HL-60 (cell line): ENCODE results near the gene CTRB1.

Experiments used
- TF ChIP-seq, protein P1 (sequence below): IDR thresholded peaks from one replicate; pipeline ENCODE4 v1.5.1; 2011; ENCODE audit warnings: low read length, control low read depth, inconsistent platforms; ENCODE audit not compliant: insufficient read depth
- TF ChIP-seq, protein P2 (sequence below): IDR thresholded peaks from 2 replicates; pipeline ENCODE4 v1.6.1; 2012; ENCODE audit warnings: low read depth; ENCODE audit not compliant: insufficient replicate concordance

DNA sequence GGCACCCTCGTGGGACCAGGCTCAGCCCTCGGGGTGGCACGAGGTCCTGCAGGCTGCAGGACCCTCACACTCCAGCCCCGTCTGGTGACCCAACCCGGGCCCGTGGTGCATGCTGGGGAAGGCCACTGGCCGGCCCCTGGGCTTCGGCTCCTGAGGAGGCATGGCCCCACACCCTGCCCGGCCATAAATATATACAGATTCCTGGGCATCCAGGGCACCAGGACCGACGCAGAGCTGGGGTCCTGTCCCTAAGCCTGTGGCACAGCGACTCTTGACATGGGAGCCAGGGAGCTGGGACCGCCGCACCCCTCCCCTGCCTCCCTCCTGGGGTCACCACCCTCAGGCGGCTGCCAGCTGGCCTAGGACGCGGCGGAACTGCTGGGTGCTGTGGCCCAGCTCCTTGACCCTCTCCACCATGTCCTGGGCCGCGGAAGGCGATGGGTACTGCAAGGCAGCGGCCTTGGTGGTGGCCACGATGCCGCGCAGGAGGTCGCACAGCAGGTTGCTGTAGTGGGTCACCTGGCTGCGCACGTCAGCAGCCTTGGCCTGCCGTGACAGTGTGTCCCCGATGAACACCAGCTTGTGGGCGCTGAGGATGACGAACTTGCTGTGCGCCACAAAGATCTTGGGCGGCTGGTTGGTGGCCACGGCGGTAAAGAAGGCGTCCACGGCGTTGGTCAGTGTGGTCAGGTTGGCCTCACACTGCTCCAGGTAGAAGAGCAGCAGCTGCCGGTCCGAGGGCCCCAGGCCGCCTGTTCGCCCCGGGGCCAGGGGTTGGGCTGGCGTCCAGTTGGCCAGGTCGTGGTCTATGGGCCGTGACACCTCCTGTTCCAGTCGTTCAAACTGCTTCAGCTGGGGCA, 10.6 kb downstream of the CTRB1 start:
- TF ChIP-seq, protein P1, sequence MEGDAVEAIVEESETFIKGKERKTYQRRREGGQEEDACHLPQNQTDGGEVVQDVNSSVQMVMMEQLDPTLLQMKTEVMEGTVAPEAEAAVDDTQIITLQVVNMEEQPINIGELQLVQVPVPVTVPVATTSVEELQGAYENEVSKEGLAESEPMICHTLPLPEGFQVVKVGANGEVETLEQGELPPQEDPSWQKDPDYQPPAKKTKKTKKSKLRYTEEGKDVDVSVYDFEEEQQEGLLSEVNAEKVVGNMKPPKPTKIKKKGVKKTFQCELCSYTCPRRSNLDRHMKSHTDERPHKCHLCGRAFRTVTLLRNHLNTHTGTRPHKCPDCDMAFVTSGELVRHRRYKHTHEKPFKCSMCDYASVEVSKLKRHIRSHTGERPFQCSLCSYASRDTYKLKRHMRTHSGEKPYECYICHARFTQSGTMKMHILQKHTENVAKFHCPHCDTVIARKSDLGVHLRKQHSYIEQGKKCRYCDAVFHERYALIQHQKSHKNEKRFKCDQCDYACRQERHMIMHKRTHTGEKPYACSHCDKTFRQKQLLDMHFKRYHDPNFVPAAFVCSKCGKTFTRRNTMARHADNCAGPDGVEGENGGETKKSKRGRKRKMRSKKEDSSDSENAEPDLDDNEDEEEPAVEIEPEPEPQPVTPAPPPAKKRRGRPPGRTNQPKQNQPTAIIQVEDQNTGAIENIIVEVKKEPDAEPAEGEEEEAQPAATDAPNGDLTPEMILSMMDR: no peak
- TF ChIP-seq, protein P2, sequence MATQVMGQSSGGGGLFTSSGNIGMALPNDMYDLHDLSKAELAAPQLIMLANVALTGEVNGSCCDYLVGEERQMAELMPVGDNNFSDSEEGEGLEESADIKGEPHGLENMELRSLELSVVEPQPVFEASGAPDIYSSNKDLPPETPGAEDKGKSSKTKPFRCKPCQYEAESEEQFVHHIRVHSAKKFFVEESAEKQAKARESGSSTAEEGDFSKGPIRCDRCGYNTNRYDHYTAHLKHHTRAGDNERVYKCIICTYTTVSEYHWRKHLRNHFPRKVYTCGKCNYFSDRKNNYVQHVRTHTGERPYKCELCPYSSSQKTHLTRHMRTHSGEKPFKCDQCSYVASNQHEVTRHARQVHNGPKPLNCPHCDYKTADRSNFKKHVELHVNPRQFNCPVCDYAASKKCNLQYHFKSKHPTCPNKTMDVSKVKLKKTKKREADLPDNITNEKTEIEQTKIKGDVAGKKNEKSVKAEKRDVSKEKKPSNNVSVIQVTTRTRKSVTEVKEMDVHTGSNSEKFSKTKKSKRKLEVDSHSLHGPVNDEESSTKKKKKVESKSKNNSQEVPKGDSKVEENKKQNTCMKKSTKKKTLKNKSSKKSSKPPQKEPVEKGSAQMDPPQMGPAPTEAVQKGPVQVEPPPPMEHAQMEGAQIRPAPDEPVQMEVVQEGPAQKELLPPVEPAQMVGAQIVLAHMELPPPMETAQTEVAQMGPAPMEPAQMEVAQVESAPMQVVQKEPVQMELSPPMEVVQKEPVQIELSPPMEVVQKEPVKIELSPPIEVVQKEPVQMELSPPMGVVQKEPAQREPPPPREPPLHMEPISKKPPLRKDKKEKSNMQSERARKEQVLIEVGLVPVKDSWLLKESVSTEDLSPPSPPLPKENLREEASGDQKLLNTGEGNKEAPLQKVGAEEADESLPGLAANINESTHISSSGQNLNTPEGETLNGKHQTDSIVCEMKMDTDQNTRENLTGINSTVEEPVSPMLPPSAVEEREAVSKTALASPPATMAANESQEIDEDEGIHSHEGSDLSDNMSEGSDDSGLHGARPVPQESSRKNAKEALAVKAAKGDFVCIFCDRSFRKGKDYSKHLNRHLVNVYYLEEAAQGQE: no peak
